Mucosa of descending colon (tissue), 3 donors: Measurements from ENCODE around the gene HSPA12B. TPM values are rescaled to one million over a fixed set of nuclear protein-coding genes. Genes with fewer than 3 reads are reported as not detected.

Experiments
- ATAC-seq: fragments of 200-7000 bp; cut with Tn5 transposase; one replicate; pipeline ENCODE4 v1.9.1; 2020; ENCODE audit warnings: mild to moderate bottlenecking, moderate library complexity
- DNase-seq, 3 donors: peaks; one replicate each; pipeline ENCODE4 v3.0.0-alpha.2; 2020
- H3K36me3 ChIP-seq: fragments of 200-600 bp; one replicate; pipeline ENCODE4 v1.8.0; 2021; ENCODE audit warnings: low read depth, mild to moderate bottlenecking
- H3K4me1 ChIP-seq: fragments of 200-600 bp; one replicate; pipeline ENCODE4 v1.8.0; 2021; ENCODE audit warnings: low read depth, mild to moderate bottlenecking
- H3K4me3 ChIP-seq: fragments of 200-600 bp; one replicate; pipeline ENCODE4 v1.8.0; 2021; ENCODE audit warnings: mild to moderate bottlenecking
- H3K9me3 ChIP-seq: fragments of 200-600 bp; one replicate; pipeline ENCODE4 v1.8.0; 2021; ENCODE audit warnings: mild to moderate bottlenecking
- intact Hi-C, 2 donors: fragments of 100-400 bp; cut with DNase I in 1 of 2; cut with micrococcal nuclease in 1 of 2; formaldehyde crosslinking; loops; one replicate each; pipeline versions ENCODE4 v1.11.0 to v1.11.1; 2022; cut with DNase I, micrococcal nuclease
- total RNA-seq, 3 donors: library from RNA; stranded (reverse); fragmentation: NEBNext Ultra II Directional in 2 of 3; extraction: Animal tissue kit (Norgen Biotek cat#: 25700) in 2 of 3; gene quantifications; one replicate each; pipeline versions ENCODE4 v1.2.1 to v1.2.4, GENCODE V29; 2021 to 2023
- TF ChIP-seq, protein P1 (sequence below): fragments of 200-600 bp; IDR thresholded peaks from one replicate; pipeline ENCODE4 v1.8.0; 2022; ENCODE audit warnings: antibody characterized with exemption, mild to moderate bottlenecking
- donor health status: DM: no; HTN: no; CAD: no; lungs with moderate emphysema.
- donor health status: DM: no; HTN: no; CAD: no.
- donor health status: DM: no; HTN: yes; CAD: no.

The HSPA12B gene
- total RNA-seq, 3 donors from 2014 or later = 1.2 to 5.9 (median 3.4) TPM

DNA sequence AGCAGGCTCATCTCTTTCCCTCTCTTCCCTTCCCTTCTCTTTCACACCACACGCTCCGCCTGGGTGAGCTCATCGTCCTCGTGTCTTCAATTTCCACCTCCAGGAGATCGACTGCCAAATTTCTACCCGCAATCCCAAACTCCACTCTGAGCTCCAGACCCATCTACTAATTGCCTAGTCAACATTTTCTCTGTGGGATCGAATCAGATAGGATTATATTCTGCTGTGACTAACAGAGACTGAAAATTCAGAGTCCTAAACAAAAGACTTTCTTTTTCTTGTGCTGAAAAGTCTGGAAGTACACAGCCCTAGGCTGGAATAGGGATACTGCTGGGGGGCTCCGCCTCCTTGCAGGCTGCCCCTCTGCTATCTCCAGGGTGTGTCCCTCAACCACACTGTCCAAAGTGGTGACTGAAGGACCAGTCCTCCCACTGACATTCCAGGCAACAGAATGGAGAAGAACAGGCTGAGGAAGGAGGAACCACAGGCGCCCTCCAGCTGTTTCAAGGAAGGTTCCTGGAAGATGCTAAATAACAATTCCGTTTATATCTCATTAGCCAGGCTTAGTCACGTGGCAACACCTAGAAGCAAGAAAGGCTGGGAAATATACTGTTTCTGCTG, 5.0 kb upstream of the HSPA12B start:
- ATAC-seq (peak; percentile 44), DNase-seq (peak in 1 of 3 donors; percentile 18)
- Histone ChIP-seq H3K4me1 (no peaks in the 10 kb centered on the region), H3K9me3 (no peaks in the 10 kb centered on the region), H3K4me3 (no peak overlapping the region), H3K36me3 (no peaks in the 10 kb centered on the region)
- intact Hi-C loops = no loop called here
- TF ChIP-seq, protein P1, sequence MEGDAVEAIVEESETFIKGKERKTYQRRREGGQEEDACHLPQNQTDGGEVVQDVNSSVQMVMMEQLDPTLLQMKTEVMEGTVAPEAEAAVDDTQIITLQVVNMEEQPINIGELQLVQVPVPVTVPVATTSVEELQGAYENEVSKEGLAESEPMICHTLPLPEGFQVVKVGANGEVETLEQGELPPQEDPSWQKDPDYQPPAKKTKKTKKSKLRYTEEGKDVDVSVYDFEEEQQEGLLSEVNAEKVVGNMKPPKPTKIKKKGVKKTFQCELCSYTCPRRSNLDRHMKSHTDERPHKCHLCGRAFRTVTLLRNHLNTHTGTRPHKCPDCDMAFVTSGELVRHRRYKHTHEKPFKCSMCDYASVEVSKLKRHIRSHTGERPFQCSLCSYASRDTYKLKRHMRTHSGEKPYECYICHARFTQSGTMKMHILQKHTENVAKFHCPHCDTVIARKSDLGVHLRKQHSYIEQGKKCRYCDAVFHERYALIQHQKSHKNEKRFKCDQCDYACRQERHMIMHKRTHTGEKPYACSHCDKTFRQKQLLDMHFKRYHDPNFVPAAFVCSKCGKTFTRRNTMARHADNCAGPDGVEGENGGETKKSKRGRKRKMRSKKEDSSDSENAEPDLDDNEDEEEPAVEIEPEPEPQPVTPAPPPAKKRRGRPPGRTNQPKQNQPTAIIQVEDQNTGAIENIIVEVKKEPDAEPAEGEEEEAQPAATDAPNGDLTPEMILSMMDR = no peak

DNA sequence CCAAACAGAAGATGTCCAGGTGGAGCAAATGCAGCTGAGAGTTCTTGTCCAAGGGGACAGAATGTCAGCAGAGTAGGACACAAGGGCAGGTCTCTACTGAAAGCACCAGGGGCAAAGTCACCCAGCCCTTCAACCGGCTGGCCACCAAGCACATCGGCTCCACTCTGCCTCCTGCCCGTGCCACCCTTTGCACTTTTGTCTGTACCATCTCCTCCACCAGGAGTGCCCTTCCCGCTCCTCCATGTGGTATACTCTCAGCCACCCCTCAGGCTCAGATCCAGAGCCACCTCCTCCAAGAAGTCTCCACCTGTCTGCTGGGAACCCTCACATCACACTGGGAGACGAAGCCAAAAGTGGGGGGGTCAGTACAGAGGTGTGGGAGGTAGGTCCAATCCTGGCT, 4.1 kb upstream of the HSPA12B start:
- H3K36me3 ChIP-seq = no peaks in the 10 kb centered on the region
- intact Hi-C loops = no loop called here
- DNase-seq (peak in 1 of 3 donors; percentile 21), ATAC-seq (no peak)
- no peaks in the 10 kb centered on the region for H3K4me1 ChIP-seq
- TF ChIP-seq, protein P1 = no peak
- H3K9me3 ChIP-seq = no peaks in the 10 kb centered on the region
- H3K4me3 ChIP-seq = no peak overlapping the region

DNA sequence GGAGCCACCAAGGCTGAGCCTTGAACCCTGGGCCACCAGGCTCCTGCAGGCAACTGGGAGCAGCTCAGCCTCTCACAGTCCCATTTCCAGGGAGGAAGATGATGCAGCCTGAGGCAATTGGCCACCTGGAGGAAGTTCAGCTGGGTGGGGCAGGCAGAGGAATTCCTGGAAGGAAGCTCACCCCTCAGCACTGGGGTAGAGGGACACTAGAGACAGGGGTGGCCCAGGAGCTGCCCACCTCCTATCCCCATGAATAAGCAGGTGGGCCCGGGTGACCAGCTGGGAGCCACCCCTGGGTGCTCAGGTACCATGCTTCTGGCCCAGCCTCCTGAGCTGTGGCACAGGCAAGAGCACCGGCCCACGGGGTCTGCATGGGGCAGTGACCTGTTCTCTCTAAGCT, 3.6 kb upstream of the HSPA12B start:
- TF ChIP-seq, protein P1 = no peak
- Histone ChIP-seq H3K4me3 (no peak overlapping the region), H3K4me1 (peaks cover under 1% of the 10 kb centered on the region), H3K9me3 (no peaks in the 10 kb centered on the region), H3K36me3 (no peaks in the 10 kb centered on the region)
- peak in 1 of 3 donors; percentile 9 for DNase-seq
- intact Hi-C loops = no loop called here
- ATAC-seq = peak; percentile 40

DNA sequence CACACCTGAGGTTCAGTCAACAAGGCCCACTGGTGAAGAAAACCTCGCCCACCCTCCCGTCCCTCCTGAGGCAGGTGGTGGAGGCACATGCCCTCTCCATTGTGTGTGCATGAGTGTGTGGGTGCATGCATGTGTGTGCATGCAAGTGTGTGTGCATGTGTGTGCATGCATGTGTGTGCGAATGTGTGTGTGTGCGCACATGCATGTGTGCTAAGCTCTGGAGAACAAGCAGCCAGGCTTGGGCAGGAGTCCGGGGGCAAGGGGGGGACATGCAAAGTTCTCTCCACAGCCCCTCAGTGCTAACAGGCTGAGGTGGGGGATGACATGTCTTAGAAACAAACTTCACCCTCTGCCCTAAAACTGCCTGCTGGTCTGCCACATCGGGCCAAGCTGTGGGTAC, 3.1 kb upstream of the HSPA12B start:
- H3K36me3 ChIP-seq = no peaks in the 10 kb centered on the region
- H3K4me3 ChIP-seq = no peak overlapping the region
- H3K4me1 ChIP-seq = peaks cover 5% of the 10 kb centered on the region
- intact Hi-C loops = no loop called here
- ATAC-seq = no peak
- TF ChIP-seq, protein P1 = no peak
- peak in 1 of 3 donors; percentile 19 for DNase-seq
- no peaks in the 10 kb centered on the region for H3K9me3 ChIP-seq

DNA sequence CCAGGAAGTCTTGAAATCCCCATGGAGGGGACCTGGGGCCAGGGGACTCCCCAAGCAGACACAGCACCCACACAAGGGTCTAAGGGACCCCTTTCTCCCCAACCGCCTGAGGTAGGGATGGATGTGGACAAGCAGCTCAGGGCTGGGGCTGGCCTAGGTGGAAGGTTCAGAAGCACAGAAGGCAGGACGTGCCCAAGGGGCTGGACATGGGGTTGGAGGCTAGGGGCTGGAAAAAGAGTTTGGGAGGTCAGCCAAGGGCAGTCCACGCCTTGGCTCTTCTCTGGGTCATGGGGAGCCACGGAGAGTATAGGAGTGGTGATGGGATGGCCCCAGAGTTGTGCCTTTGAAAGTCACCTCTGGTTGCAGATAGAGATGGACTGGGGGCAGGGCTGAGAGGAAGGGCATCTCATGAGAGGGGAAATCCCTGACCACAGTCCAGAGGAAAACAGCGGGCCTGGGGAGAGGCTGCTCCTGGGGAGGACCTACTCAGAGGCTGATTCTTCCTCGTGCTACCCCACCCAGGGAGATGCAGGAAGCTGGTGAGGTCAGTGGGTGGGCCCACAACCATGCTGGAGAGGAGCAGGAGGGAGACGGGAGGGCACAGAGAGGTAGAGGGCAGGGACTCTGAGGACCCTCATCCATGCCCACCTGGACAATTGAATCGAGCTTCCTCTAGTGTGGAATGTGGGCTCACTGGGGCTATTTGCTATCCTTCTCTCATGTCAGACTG, 2.5 kb upstream of the HSPA12B start:
- intact Hi-C loops = no loop called here
- no peak for ATAC-seq
- peaks cover 7% of the 10 kb centered on the region for H3K4me1 ChIP-seq
- H3K36me3 ChIP-seq = no peaks in the 10 kb centered on the region
- TF ChIP-seq, protein P1 = no peak
- H3K4me3 ChIP-seq = no peak overlapping the region
- no peaks in the 10 kb centered on the region for H3K9me3 ChIP-seq
- DNase-seq = peak in 1 of 3 donors; percentile 15
